GM20431 (cell line): ENCODE data around the gene LACC1.

Experiments used
- in situ Hi-C: fragments of 300-500 bp; cut with MseI, MboI; formaldehyde crosslinking; loops from one replicate; pipeline ENCODE4 v1.15.0; 2020; ENCODE audit warnings: low sequenced_read_pairs; ENCODE audit not compliant: unreplicated experiment

The LACC1 gene

GRCh38 chr13:43879755-43880181, at the start of gene LACC1:
TSS of gene LACC1 (plus strand) at chr13:43879904. CDS start at chr13:43880986, 1,082 bp downstream.
- in situ Hi-C loops = no loop called here

DNA sequence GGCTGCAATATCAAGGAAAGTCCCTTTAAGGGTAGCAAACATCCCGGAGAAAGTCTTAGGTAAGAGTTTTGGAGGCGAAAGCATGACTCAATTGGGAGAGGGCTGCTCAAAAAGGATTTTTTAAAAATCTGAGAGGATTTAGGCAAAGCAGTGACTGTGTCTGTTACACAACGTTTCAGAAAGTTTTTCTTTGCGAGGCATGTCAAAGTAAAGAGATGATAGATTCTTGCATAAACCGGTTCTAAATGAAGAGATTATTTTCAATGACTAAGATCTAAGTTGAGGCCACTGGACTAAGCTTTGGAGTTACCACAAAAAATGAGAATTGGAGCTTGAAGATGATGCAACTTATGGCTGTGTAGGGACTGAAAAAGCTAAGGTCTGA, 49.2 kb upstream of the LACC1 start:
- in situ Hi-C loops = no loop called here

GRCh38 chr13:43831088-43831487, 48.6 kb upstream of the LACC1 start:
- in situ Hi-C loops = no loop called here

- in situ Hi-C loops = no loop called here
Measured at GRCh38 chr13:43835701-43836100, 44.0 kb upstream of the LACC1 start.

DNA sequence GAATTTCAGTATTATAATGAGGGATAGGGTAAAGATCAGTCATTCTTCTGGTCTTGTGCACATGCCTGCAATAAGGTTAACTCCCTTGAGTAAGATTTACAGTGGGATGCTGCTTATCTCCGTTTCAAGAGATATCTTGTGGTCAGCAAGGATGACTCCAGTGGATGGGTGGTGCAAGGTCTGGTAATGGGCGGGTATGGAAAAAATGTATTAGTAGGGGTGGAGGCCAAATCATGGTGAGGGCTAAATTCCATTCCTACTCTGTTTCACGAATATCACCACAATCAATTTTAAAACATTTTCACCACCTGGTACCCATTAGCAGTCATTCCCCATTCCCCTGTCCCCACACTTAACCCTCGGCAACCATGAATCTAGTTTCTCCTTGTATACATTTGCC, 40.8 kb upstream of the LACC1 start:
- in situ Hi-C loops = no loop called here

GRCh38 chr13:43846496-43847158, 33.1 kb upstream of the LACC1 start:
- in situ Hi-C loops = no loop called here

- in situ Hi-C loops = no loop called here
Measured at GRCh38 chr13:43848001-43848649, 31.6 kb upstream of the LACC1 start.

GRCh38 chr13:43850873-43851272, 28.8 kb upstream of the LACC1 start:
- in situ Hi-C loops = no loop called here

DNA sequence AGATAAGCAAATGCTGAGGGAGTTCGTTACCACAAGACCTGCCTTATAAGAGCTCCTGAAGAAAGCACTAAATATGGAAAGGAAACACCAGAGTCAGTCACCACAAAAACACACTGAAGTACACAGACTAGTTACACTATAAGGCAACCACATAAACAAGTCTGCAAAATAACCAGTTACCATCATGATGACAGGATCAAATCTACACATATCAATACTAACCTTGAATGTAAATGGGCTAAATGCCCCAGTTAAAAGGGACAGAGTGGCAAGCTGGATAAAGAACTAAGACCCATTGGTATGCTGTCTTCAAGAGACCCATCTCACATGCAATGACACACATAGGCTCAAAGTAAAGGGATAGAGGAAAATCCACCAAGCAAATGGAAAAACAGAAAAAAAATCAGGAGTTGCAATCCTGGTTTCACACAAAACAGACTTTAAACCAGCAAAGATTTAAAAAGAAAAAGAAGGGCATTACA, 26.7 kb upstream of the LACC1 start:
- in situ Hi-C loops = no loop called here

GRCh38 chr13:43861863-43862262, 17.8 kb upstream of the LACC1 start:
- in situ Hi-C loops = no loop called here

DNA sequence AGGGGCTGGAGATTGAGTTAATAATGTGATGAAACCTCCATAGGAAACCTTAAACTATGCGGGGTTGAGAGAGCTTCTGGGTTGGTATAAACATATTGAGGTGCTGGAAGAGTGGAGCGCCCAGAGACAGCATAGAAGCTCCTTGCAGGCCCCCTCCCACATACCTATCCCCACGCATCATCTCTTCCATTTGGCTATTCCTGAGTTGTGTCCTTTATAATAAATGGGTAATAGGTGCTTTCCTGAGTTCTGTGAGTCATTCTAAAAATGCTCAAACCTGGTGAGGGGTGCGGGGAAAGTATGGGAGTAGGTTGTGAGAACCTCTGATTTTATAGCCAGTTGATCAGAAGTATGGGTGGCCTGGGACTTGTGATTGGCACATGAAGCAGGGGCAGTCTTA, 14.8 kb upstream of the LACC1 start:
- in situ Hi-C loops = no loop called here

- in situ Hi-C loops = no loop called here
Measured at GRCh38 chr13:43865892-43866291, 13.8 kb upstream of the LACC1 start.

DNA sequence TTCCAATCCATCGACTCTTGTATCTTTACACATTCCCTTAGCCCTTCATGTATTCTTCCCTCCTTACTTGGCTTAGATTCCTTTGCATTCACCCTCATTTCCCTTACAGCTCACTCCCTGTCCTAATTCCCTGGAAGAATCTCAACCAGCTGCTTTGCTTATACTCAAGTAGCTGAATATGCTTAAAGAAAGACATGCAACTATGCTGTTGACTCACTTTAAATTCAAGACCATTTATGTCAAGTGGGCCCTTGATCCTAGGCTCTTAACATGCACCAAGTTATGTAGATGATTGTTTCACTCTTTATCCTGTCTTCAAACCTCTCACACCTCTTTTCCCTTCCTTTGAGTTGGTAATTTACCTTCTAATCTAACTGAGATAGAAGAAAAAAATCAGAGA, 7.5 kb upstream of the LACC1 start:
- in situ Hi-C loops = no loop called here

DNA sequence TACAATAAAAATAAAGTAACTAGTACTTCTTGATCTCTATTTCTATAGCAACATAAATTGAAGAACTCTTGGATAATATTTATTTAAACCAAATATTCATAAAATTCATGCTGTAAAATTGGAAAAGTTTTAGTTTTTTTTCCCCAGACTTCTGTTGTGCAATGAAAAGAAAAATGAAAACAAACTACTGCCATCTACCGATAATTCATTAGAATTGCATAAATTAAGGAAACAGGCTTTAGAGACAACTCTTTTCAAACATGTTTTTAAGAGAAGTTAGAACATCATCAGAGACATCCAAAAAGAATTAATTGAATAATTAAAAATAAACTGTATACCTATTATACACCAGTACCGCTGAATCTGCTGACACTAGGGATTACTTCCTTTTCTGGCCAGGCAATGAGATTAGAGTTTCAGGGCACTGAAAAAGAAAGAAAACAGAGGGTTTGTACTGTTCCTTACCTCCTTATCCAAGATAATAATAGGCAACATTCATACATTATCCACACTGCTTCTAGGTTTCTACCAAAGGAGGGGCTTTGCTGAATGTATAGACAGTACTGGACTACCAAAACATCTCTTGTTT, 5.1 kb upstream of the LACC1 start:
- in situ Hi-C loops = no loop called here

GRCh38 chr13:43876366-43876765, 3.3 kb upstream of the LACC1 start:
- in situ Hi-C loops = no loop called here

DNA sequence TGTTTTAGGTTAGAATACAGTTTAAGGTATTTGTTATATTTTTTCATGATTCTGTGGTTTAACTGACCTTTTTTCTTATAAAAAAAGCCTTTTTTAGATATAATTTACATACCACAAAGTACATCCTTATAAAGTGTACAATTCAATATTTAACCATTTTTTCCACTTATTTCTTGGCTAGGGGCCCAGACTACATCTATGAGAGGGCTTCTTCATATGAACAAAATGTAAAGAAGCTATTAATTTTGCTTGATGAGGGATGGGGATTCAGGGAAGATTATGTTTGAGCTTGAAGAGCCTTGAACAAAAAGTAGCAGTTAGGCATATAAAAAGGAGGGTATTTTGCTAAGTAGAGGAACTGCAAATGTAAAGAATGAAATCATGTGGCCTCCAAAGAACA, 2.4 kb upstream of the LACC1 start:
- in situ Hi-C loops = no loop called here

DNA sequence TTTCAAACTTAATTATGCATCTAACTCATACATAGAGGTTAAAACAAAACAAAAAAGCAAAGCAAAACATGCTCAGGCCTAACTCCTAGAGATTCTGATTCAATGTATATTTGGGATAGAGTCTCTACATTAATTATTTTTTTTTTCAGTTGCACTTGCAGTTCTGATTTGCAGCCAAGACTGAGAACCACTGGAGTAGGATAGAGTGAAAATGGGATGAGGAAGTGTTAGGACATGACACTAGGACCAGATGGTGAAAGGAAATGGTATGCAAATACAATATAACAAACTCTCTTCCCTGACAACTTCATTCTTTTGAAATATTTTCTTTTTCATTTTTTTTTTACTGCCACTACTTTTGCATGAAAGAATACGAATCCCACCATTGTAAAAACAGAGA, 1.9 kb upstream of the LACC1 start:
- in situ Hi-C loops = no loop called here

- in situ Hi-C loops = no loop called here
Measured at GRCh38 chr13:43878892-43879754, 581 bp upstream of the LACC1 start, which contains the start of gene CCDC122. TSS of gene CCDC122 (minus strand) at chr13:43879740. CDS start at chr13:43869376, 10,364 bp downstream.

GRCh38 chr13:43880214-43880855, 631 bp downstream of the LACC1 start:
- in situ Hi-C loops = no loop called here

GRCh38 chr13:43880926-43881325, 1.2 kb downstream of the LACC1 start:
- in situ Hi-C loops = no loop called here
